Activated CD8-positive, alpha-beta memory T cell treated with anti-CD3 and anti-CD28 coated beads, Interleukin-2, amount 50 U/mL, for 24 hours (primary cell): Measurements from ENCODE around the gene RPL28.
A peak's percentile ranks its signal among the peaks of the same experiment; 100 is the strongest.

Experiments used
- DNase-seq: peaks from one replicate; pipeline ENCODE4 v3.0.0-alpha.2; 2020; ENCODE audit errors: extremely low read depth

RPL28 gene

GRCh38 chr19:55373306-55373992 is 12.3 kb upstream of the RPL28 start:
- DNase-seq: no peak

GRCh38 chr19:55373993-55374757 is 11.6 kb upstream of the RPL28 start:
- no peak for DNase-seq

GRCh38 chr19:55376241-55376933 is 9.3 kb upstream of the RPL28 start, which contains the start of gene TMEM190:
TMEM190 (plus strand) TSS chr19:55376826; CDS start chr19:55376854, 28 bp downstream.
- DNase-seq: no peak

- no peak for DNase-seq
Measured at GRCh38 chr19:55377356-55378131, 8.2 kb upstream of the RPL28 start.

- no peak for DNase-seq
Measured at GRCh38 chr19:55379174-55379573, 6.6 kb upstream of the RPL28 start.

GRCh38 chr19:55382013-55382412 is 3.7 kb upstream of the RPL28 start:
- DNase-seq: no peak

GRCh38 chr19:55382522-55383054 is 3.1 kb upstream of the RPL28 start:
- DNase-seq: no peak

GRCh38 chr19:55383279-55384130 is 2.2 kb upstream of the RPL28 start:
- no peak for DNase-seq

GRCh38 chr19:55384131-55384919 is 1.4 kb upstream of the RPL28 start, which contains the start of gene TMEM238:
TMEM238 (minus strand) TSS chr19:55384292; CDS start chr19:55384259, 33 bp downstream.
- no peak for DNase-seq

- DNase-seq: peak; percentile 89
Measured at GRCh38 chr19:55384920-55385723, 610 bp upstream of the RPL28 start.

- DNase-seq: no peak
Measured at GRCh38 chr19:55386493-55386971, 800 bp downstream of the RPL28 start.

GRCh38 chr19:55387736-55388497 is 2.2 kb downstream of the RPL28 start:
- DNase-seq: no peak

- DNase-seq: no peak
Measured at GRCh38 chr19:55389386-55390317, 3.9 kb downstream of the RPL28 start.

GRCh38 chr19:55390461-55390880 is 4.7 kb downstream of the RPL28 start:
- DNase-seq: no peak

GRCh38 chr19:55391191-55391670 is 5.5 kb downstream of the RPL28 start:
- no peak for DNase-seq
